Activated CD8-positive, alpha-beta memory T cell treated with anti-CD3 and anti-CD28 coated beads for 24 hours (primary cell): ENCODE data around the gene UBE2E1.
"Not testable (repeated sequence)": the region's sequence is repeated elsewhere in the genome, so short reads cannot be mapped to it uniquely, and the experiment has no call there.

Experiments used
- DNase-seq: peaks from one replicate; pipeline ENCODE4 v3.0.0-alpha.2; 2020

Gene UBE2E1

GRCh38 chr3:23823620-23824019 is 17.9 kb downstream of the UBE2E1 start:
- DNase-seq: no peak

GRCh38 chr3:23824699-23825444 is 19.1 kb downstream of the UBE2E1 start:
- DNase-seq: no peak

- DNase-seq: no peak
Observed at GRCh38 chr3:23825802-23826201, 20.0 kb downstream of the UBE2E1 start.

GRCh38 chr3:23826382-23827064 is 20.8 kb downstream of the UBE2E1 start:
- no peak for DNase-seq

- DNase-seq: no peak
Observed at GRCh38 chr3:23829242-23829934, 23.6 kb downstream of the UBE2E1 start.

GRCh38 chr3:23830869-23831484 is 25.2 kb downstream of the UBE2E1 start:
- DNase-seq: no peak

GRCh38 chr3:23831517-23832394 is 26.0 kb downstream of the UBE2E1 start:
- DNase-seq: no peak

GRCh38 chr3:23832523-23832922 is 26.8 kb downstream of the UBE2E1 start:
- DNase-seq: no peak

GRCh38 chr3:23834082-23834870 is 28.5 kb downstream of the UBE2E1 start:
- DNase-seq: no peak

GRCh38 chr3:23835087-23835486 is 29.3 kb downstream of the UBE2E1 start:
- DNase-seq: no peak

GRCh38 chr3:23835802-23836201 is 30.0 kb downstream of the UBE2E1 start:
- DNase-seq: no peak

GRCh38 chr3:23836536-23837230 is 30.9 kb downstream of the UBE2E1 start:
- no peak for DNase-seq

- no peak for DNase-seq
Observed at GRCh38 chr3:23837286-23837685, 31.5 kb downstream of the UBE2E1 start.

- no peak for DNase-seq
Observed at GRCh38 chr3:23837691-23838090, 31.9 kb downstream of the UBE2E1 start.

- no peak for DNase-seq
Observed at GRCh38 chr3:23840521-23840920, 34.8 kb downstream of the UBE2E1 start.

- DNase-seq: no peak
Observed at GRCh38 chr3:23843869-23844268, 38.1 kb downstream of the UBE2E1 start.

GRCh38 chr3:23845326-23846216 is 39.8 kb downstream of the UBE2E1 start:
- DNase-seq: no peak

- not testable (repeated sequence) for DNase-seq
Observed at GRCh38 chr3:23849462-23849861, 43.7 kb downstream of the UBE2E1 start.

GRCh38 chr3:23856286-23856685 is 50.5 kb downstream of the UBE2E1 start:
- DNase-seq: no peak
